ENCODE results near the gene MYOM3. TPM values are rescaled to one million over a fixed set of nuclear protein-coding genes. Genes with fewer than 3 reads are reported as not detected.
"Not testable (repeated sequence)": the region's sequence is repeated elsewhere in the genome, so short reads cannot be mapped to it uniquely, and the experiment has no call there.

The MYOM3 gene
- polyA plus RNA-seq, 12 donors = 135 to 506 (median 342) TPM

- DNase-seq = no peak
These were observed 66.2 kb downstream of the MYOM3 start for GRCh38 chr1:24045771-24046170.

GRCh38 chr1:24044672-24045071 is 67.3 kb downstream of the MYOM3 start:
- not testable (repeated sequence) for DNase-seq

- DNase-seq = no peak
These were observed 68.4 kb downstream of the MYOM3 start for GRCh38 chr1:24043345-24044032.

- DNase-seq = no peak
These were observed 69.6 kb downstream of the MYOM3 start for GRCh38 chr1:24042315-24042714.

GRCh38 chr1:24036088-24036487 is 75.8 kb downstream of the MYOM3 start:
- DNase-seq = no peak

GRCh38 chr1:24032981-24033380 is 79.0 kb downstream of the MYOM3 start:
- no peak for DNase-seq

- DNase-seq = not testable (repeated sequence)
These were observed 80.9 kb downstream of the MYOM3 start for GRCh38 chr1:24030976-24031516.

- DNase-seq = peak; percentile 57
These were observed 84.0 kb downstream of the MYOM3 start for GRCh38 chr1:24027838-24028468.

GRCh38 chr1:24022581-24023361 is 89.2 kb downstream of the MYOM3 start:
- no peak for DNase-seq

GRCh38 chr1:24021403-24022266 is 90.3 kb downstream of the MYOM3 start:
- DNase-seq = no peak

GRCh38 chr1:24020470-24020869 is 91.5 kb downstream of the MYOM3 start:
- no peak for DNase-seq

- DNase-seq = no peak
These were observed 91.9 kb downstream of the MYOM3 start for GRCh38 chr1:24020025-24020424.

- DNase-seq = peak; percentile 96
These were observed 93.0 kb downstream of the MYOM3 start for GRCh38 chr1:24018611-24019580.

GRCh38 chr1:24015221-24016210 is 96.4 kb downstream of the MYOM3 start:
- peak; percentile 93 for DNase-seq

- DNase-seq = not testable (repeated sequence)
These were observed 99.1 kb downstream of the MYOM3 start for GRCh38 chr1:24012878-24013277.

GRCh38 chr1:24010650-24011049 is 101.3 kb downstream of the MYOM3 start:
- DNase-seq = no peak

- DNase-seq = no peak
These were observed 102.5 kb downstream of the MYOM3 start for GRCh38 chr1:24009406-24009805.

GRCh38 chr1:24008574-24009184 is 103.3 kb downstream of the MYOM3 start:
- not testable (repeated sequence) for DNase-seq
